Umbilical cord (tissue), 2 donors: ENCODE data around the gene TANK. TPM values are rescaled to one million over a fixed set of nuclear protein-coding genes. Genes with fewer than 3 reads are reported as not detected.
A peak's percentile ranks its signal among the peaks of the same experiment; 100 is the strongest.

Experiments used
- DNase-seq: peaks from one replicate; pipeline ENCODE4 v3.0.0-alpha.2; 2015; ENCODE audit warnings: low spot score
- total RNA-seq: library from RNA; depleted of rRNA; stranded (reverse); fragments of >200 nt; gene quantifications from one replicate; pipeline ENCODE4 v1.2.3, GENCODE V29; 2014; ENCODE audit warnings: low replicate concordance; ENCODE audit not compliant: insufficient read depth

TANK gene
- total RNA-seq, 1 donor from 2014 or later, result 134 TPM

DNA sequence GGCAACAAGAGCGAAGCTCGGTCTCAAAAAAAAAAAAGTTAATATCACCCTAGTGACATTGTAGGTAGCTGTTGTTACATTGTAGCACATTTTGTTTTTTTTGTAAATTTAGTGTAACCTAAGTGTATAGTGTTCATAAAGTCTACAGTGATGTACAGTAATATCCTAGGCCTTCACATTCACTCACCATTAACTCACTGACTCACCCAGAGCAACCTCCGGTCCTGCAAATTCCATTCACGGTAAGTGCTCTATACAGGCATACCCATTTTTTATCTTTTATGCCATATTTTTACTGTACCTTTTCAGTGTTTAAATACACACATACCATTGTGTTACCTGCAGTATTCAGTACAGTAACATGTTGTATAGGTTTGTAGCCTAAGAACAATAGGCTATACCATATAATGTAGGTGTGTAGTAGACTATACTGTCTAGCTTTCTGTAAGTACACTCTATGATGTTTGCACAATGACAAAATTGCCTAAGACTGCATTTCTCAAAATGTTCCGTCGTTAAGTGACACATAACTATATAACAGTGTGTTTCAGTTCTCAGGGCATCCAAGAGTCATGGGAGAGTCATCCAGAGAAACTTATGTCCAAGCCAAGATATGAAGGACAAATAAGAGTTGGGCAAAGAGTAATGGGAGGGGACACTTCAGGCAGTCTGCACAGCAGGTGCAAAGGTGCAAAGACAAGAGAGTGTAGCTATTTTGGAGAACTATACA lies 68.4 kb downstream of the TANK start:
- DNase-seq, result no peak

DNA sequence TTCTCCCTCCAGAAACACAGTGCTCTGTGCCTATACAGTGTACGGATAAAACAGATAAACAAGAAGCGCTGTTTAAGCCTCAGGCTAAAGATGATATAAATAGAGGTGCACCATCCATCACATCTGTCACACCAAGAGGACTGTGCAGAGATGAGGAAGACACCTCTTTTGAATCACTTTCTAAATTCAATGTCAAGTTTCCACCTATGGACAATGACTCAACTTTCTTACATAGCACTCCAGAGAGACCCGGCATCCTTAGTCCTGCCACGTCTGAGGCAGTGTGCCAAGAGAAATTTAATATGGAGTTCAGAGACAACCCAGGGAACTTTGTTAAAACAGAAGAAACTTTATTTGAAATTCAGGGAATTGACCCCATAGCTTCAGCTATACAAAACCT lies 70.7 kb downstream of the TANK start:
- DNase-seq, result no peak

DNA sequence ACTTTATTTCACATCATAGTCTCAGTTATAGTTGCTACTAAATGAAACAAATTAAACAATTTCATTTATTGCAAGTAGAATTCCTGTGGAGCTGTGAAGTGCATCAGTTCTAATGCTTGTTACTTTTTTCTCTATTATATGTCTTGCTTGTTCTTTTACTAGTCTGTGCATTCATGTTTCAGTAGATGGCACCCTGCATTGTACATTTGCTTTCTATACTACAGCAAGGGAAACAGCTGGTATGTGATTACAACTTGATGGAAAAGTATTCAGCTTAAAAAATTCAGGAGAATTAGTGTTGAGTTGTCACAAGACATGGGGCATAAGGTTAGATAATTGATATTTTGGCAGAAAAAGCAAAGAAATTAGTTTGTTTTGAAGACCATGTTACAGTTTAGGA lies 72.3 kb downstream of the TANK start:
- no peak for DNase-seq

GRCh38 chr2:161233858-161234431 lies 73.7 kb downstream of the TANK start:
- DNase-seq, result no peak

GRCh38 chr2:161234627-161235026 lies 74.4 kb downstream of the TANK start:
- DNase-seq, result no peak

DNA sequence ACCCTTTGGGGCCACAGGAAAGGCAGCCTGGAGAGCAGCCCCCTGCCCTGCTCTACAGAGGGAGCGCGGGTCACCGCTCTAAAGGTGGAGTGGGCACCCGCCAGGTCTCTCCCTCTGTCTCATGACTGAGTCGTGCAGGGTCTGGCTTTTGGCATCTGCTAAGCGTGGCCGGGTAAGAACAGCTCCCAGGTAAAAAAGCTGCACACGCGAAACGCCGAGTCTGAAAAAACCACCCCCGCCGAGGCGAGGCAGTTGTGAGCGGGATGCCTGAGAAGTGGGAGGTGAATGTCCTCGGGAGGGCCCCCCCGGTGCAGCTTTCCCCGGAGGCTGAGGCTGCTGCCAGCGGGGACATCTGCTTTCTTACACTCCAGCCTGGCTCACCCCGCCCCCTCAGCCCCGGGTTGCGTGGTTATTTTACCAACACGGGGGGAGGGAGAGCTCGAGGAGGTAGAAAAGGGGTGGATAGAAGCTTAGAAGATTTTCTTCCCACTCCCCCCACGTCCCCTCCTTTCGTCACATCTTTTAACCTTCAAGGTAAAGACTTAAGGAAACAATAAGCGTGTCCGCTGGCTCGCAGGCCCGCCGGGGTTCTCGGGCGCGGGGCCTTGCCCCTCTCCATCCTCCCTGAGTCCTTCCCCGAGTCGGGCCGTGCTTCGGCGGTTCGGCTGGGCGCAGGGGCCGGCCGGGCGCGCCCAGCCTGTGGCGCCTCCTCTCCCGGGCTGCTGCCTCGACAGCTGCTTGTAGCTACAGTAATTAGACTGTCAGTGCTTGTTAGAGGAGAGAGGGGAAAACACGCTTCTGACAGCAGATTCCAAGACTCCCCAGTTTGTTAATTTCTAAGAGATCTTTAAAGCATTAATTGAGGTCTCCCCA lies 77.4 kb downstream of the TANK start:
- DNase-seq, result peak; percentile 78

DNA sequence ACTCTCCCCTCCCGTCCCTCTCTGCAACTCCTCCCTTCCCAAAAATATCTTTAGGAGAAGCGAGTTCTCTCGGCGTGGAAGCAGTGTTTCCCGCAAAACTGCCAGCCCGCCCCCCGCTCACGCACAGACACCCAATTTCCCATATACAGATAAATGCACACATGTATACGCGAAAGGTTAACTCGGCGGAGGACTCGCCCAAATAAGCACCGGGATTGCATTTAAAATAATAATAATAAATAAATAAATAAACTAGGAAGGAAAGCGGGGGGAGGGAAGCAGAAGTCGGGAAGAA lies 78.0 kb downstream of the TANK start:
- no peak for DNase-seq

DNA sequence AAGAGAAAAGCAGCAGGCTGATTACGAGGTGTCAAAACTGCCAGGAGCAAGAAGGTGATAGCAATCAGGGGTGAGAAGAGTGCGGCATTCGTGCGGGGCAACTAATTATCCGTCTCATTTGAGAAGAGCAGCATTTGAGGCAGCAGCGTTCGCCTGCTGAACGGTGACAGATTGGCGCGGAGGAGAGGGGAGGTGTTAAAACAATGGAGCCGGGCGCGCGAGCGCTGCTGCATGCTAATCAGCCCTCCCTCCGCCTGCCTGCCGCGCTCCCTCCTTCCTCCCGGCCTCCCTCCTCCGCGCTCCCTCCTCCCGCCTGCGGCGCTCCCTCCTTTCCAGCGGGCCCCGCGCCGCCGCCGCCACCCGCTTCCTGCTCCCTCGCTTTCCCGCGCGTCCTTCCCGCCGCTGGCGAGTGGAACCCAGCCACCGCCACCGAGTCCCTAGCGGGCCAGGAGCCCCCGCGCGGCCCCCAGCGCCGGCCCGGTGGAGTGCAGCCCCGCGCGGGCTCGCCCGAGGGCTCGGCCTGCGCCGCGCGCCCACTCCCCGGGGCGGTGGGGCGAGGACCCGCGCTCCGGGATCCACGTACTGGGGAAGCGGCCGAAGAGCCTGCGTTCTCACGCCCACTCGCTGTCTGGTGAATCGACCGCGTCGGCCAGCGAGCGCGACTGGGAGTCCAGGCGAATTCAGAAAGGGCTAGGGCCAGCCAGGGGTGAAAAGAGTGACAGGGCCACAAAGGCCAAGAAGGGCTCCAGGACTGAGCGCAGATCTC lies 78.5 kb downstream of the TANK start:
- peak; percentile 73 for DNase-seq

DNA sequence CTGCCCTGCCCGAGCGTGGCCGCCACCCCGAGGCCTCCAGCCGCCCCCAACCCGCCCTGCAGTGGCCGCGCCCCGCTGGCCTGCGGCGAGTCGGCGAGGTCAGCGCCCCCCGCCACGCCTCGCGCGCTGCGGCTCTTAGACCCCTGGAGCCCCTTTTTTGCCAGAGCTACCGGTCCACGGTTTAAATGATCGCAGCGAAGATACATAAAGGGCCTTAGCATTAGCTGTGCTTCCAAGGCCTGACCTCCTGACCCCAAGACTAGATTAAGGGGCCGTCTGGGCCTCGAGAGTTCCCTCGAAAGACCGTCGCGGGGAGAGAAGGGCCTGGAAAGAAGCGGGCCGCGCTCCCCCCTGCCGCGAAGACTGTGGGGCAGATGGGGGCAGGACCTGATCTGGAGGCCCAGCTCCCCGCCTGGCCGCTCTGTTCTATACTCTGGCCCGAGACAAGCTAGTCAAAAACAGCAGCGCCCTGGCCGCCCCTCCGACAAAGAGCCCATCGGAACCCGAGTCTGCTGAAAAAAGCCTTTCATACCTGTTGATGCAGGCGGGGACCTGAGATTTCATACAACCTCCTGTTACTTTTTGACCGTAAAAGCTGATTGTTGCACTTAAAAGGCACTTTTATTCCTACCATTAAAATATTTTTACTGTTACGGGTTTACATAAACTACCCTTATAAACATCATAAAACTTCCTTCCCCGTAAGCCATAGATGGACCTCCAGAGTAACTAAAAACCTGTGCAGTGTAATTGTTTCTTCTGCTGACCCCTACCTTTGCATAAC lies 79.3 kb downstream of the TANK start:
- no peak for DNase-seq

- no peak for DNase-seq
Observed at GRCh38 chr2:161241894-161242293, 81.7 kb downstream of the TANK start.

DNA sequence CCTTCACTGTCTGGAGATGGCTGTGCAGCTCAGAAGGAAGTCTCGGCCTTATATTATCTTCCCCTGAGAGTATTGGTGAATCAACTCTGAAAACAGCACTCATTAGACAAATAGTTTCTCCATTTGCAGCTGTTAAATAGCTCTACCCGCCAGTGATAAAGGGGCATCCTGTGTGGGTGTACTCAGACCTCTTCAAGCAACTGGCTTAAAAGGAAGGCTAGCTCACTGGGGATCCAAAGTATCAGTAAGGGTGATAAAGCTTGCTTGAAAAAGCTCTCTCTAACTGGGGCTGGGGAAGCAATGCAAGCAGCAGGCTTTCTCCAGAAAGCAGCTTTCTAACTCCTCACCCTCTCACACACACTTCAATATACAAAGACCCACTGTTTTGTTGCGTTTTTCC lies 83.1 kb downstream of the TANK start:
- DNase-seq, result no peak

- DNase-seq, result no peak
Observed at GRCh38 chr2:161243905-161244304, 83.7 kb downstream of the TANK start.

GRCh38 chr2:161244387-161245260 lies 84.4 kb downstream of the TANK start:
- peak; percentile 50 for DNase-seq

DNA sequence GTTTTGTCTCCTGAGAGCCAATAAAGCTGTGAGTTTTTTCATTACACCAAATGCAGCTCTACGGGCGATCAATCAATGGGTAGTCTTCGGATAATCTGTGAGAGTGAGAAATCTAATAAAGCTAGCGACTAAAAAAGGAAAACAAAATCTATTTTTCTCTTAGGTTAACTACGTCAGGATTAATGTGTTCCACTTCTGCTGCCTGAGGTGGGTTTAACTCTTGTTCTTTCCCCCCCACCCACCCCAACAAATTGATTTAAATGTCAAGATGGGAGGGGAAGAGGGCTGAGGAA lies 85.0 kb downstream of the TANK start:
- no peak for DNase-seq

DNA sequence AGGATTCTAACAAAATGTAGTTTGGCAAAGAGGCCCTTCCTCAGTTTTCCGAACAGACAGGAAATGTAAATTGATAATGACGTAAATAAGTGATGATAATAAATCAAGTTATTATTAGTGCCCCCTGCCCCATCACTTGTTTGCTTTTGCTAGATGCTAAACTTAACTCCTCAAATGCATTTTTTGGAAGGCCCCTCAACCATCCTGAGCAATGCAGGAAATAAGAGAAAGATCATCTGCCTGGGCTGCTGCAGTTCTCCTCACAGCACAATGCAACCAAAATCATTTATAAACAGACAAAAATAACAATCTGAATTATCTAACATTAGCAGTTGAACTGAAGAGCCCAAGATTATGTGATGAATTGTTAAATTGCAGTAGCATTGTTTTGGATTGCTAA lies 85.4 kb downstream of the TANK start:
- DNase-seq, result no peak

DNA sequence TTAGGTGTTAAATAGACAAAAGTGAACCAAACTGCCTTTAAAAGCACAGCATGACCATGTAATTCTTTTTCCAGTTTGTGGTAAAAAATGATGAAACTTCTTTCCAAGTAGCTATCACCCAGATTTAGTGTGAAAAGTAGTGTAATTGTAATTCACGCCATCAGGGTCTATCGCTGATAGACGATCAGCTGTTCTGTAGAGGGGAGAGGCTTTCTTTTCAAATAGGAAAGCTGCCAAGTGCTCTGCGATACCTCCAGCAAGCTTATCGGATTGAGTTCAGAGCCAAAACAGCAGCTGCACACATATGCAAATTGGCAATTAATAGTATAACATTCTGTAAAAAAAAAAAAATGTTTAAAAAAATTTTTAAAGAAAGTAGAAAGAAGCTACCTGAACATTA lies 86.1 kb downstream of the TANK start:
- DNase-seq, result no peak

- peak; percentile 38 for DNase-seq
Observed at GRCh38 chr2:161250864-161251436, 90.7 kb downstream of the TANK start.

GRCh38 chr2:161257123-161257952 lies 97.1 kb downstream of the TANK start:
- DNase-seq, result no peak

GRCh38 chr2:161265874-161266273 lies 105.6 kb downstream of the TANK start:
- no peak for DNase-seq
